Measurements from ENCODE around the gene OR10A6.

DNA sequence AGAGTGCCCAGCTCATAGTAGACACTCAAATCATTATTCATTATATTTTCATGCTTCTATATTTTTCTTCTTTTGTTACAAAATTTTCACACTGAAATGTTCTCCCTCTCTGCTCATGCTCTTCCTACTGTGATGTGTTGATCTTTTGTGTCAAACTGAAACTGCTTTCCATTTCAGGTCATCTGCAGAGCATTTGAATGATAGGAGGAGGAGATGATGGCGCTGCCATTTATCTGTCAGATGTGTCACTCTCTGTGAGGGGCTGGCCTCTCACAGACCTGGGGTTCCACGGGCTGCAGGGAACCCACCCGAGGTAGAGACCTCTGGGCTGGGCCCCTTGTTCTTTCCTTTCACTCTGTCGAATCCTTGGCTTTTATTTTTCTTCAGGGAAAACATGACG, 41.1 kb downstream of the OR10A6 start:
- TF ChIP-seq CTCF (IDR thresholded peaks at IDR 0.05 in 2 of 3, conservative IDR thresholded peaks at IDR 0.05 in 1 of 3; ENCODE audit: control insufficient read depth in 2 of 3, extremely low read depth in 1 of 3, insufficient read depth in 1 of 3, low read depth in 3 of 3, low read length in 3 of 3) (no peak), EP300 (IDR thresholded peaks at IDR 0.05; ENCODE audit: borderline replicate concordance in 1 of 2, control insufficient read depth in 1 of 2, low read depth in 2 of 2, low read length in 2 of 2) (no peak), POLR2A (IDR thresholded peaks at IDR 0.05; ENCODE audit: low read depth, low read length) (no peak), BMI1 (IDR thresholded peaks at IDR 0.05; ENCODE audit: borderline replicate concordance) (no peak), SUZ12 (IDR thresholded peaks at IDR 0.05; ENCODE audit: unreplicated experiment) (no peak), TARDBP (IDR thresholded peaks at IDR 0.05; ENCODE audit: borderline replicate concordance) (no peak), MAX (IDR thresholded peaks at IDR 0.05; ENCODE audit: low read depth, low read length) (no peak), CHD4 (IDR thresholded peaks at IDR 0.05) (no peak), MTA3 (IDR thresholded peaks at IDR 0.05; ENCODE audit: borderline replicate concordance, low read length) (no peak), MXI1 (IDR thresholded peaks at IDR 0.05; ENCODE audit: low read depth, low read length) (no peak), WRNIP1 (IDR thresholded peaks at IDR 0.05; ENCODE audit: borderline replicate concordance, low read depth, low read length) (no peak), REST (IDR thresholded peaks at IDR 0.05; ENCODE audit: low read depth, low read length) (no peak), CREM (IDR thresholded peaks at IDR 0.05; ENCODE audit: low read depth) (no peak)
- TF ChIP-seq, protein P1, sequence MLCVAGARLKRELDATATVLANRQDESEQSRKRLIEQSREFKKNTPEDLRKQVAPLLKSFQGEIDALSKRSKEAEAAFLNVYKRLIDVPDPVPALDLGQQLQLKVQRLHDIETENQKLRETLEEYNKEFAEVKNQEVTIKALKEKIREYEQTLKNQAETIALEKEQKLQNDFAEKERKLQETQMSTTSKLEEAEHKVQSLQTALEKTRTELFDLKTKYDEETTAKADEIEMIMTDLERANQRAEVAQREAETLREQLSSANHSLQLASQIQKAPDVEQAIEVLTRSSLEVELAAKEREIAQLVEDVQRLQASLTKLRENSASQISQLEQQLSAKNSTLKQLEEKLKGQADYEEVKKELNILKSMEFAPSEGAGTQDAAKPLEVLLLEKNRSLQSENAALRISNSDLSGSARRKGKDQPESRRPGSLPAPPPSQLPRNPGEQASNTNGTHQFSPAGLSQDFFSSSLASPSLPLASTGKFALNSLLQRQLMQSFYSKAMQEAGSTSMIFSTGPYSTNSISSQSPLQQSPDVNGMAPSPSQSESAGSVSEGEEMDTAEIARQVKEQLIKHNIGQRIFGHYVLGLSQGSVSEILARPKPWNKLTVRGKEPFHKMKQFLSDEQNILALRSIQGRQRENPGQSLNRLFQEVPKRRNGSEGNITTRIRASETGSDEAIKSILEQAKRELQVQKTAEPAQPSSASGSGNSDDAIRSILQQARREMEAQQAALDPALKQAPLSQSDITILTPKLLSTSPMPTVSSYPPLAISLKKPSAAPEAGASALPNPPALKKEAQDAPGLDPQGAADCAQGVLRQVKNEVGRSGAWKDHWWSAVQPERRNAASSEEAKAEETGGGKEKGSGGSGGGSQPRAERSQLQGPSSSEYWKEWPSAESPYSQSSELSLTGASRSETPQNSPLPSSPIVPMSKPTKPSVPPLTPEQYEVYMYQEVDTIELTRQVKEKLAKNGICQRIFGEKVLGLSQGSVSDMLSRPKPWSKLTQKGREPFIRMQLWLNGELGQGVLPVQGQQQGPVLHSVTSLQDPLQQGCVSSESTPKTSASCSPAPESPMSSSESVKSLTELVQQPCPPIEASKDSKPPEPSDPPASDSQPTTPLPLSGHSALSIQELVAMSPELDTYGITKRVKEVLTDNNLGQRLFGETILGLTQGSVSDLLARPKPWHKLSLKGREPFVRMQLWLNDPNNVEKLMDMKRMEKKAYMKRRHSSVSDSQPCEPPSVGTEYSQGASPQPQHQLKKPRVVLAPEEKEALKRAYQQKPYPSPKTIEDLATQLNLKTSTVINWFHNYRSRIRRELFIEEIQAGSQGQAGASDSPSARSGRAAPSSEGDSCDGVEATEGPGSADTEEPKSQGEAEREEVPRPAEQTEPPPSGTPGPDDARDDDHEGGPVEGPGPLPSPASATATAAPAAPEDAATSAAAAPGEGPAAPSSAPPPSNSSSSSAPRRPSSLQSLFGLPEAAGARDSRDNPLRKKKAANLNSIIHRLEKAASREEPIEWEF (IDR thresholded peaks at IDR 0.05; ENCODE audit: insufficient replicate concordance, low read depth, low read length) = no peak

Data from GM12878 (cell line).